Measurements from ENCODE around the gene MEIOSIN.
A peak's percentile ranks its signal among the peaks of the same experiment; 100 is the strongest.

Gene MEIOSIN

GRCh38 chr19:45794627-45795026, 61.4 kb downstream of the MEIOSIN start:
- TF ChIP-seq ZBTB7A (IDR thresholded peaks at IDR 0.05; ENCODE audit: low read depth), result no peak
- no peak for TF ChIP-seq RAD21 (IDR thresholded peaks at IDR 0.05; ENCODE audit: low read depth)
- TF ChIP-seq NFIC (IDR thresholded peaks at IDR 0.05), result no peak
- no peak for TF ChIP-seq YY1 (IDR thresholded peaks at IDR 0.05; ENCODE audit: low read depth)
- no peak for TF ChIP-seq EGR1 (IDR thresholded peaks at IDR 0.05)
- TF ChIP-seq FOXM1 (IDR thresholded peaks at IDR 0.05; ENCODE audit: borderline replicate concordance, low read depth), result no peak
- no peak for TF ChIP-seq TEAD4 (IDR thresholded peaks at IDR 0.05)
- no peak for TF ChIP-seq MAX (IDR thresholded peaks at IDR 0.05)
- TF ChIP-seq REST (IDR thresholded peaks at IDR 0.05; ENCODE audit: low read depth), result no peak
- no peak for TF ChIP-seq CEBPB (IDR thresholded peaks at IDR 0.05)
- TF ChIP-seq USF1 (IDR thresholded peaks at IDR 0.05), result no peak
- TF ChIP-seq TAF1 (IDR thresholded peaks at IDR 0.05; ENCODE audit: low read depth), result no peak

GRCh38 chr19:45798995-45799517, 65.8 kb downstream of the MEIOSIN start:
- TF ChIP-seq TEAD4 (IDR thresholded peaks at IDR 0.05) (no peak), REST (IDR thresholded peaks at IDR 0.05; ENCODE audit: low read depth) (no peak), RAD21 (IDR thresholded peaks at IDR 0.05; ENCODE audit: low read depth) (peak; percentile 55), CEBPB (IDR thresholded peaks at IDR 0.05) (peak; percentile 7; the same call in 1 of the 2 replicates), EP300 (IDR thresholded peaks at IDR 0.05; ENCODE audit: borderline replicate concordance) (no peak)

GRCh38 chr19:45799541-45799940, 66.3 kb downstream of the MEIOSIN start:
- TF ChIP-seq MAX (IDR thresholded peaks at IDR 0.05) (peak; percentile 60), EP300 (IDR thresholded peaks at IDR 0.05; ENCODE audit: borderline replicate concordance) (peak; percentile 28; the same call in 1 of the 2 replicates)

GRCh38 chr19:45800070-45800553, 66.9 kb downstream of the MEIOSIN start:
- TF ChIP-seq USF1 (IDR thresholded peaks at IDR 0.05) (no peak), CREB1 (IDR thresholded peaks at IDR 0.05; ENCODE audit: low read depth) (no peak), EGR1 (IDR thresholded peaks at IDR 0.05) (no peak), YY1 (IDR thresholded peaks at IDR 0.05; ENCODE audit: low read depth) (no peak), CEBPB (IDR thresholded peaks at IDR 0.05) (no peak), ZBTB7A (IDR thresholded peaks at IDR 0.05; ENCODE audit: low read depth) (no peak), RAD21 (IDR thresholded peaks at IDR 0.05; ENCODE audit: low read depth) (no peak), TEAD4 (IDR thresholded peaks at IDR 0.05) (no peak), REST (IDR thresholded peaks at IDR 0.05; ENCODE audit: low read depth) (no peak), EP300 (IDR thresholded peaks at IDR 0.05; ENCODE audit: borderline replicate concordance) (no peak), TCF12 (IDR thresholded peaks at IDR 0.05; ENCODE audit: low read depth) (no peak)

- TF ChIP-seq FOXM1 (IDR thresholded peaks at IDR 0.05; ENCODE audit: borderline replicate concordance, low read depth), result no peak
- no peak for TF ChIP-seq CREB1 (IDR thresholded peaks at IDR 0.05; ENCODE audit: low read depth)
- TF ChIP-seq USF1 (IDR thresholded peaks at IDR 0.05), result no peak
- TF ChIP-seq EGR1 (IDR thresholded peaks at IDR 0.05), result no peak
- TF ChIP-seq EP300 (IDR thresholded peaks at IDR 0.05; ENCODE audit: borderline replicate concordance), result no peak
- no peak for TF ChIP-seq NFIC (IDR thresholded peaks at IDR 0.05)
- no peak for TF ChIP-seq TEAD4 (IDR thresholded peaks at IDR 0.05)
- TF ChIP-seq TCF12 (IDR thresholded peaks at IDR 0.05; ENCODE audit: low read depth), result no peak
- TF ChIP-seq RAD21 (IDR thresholded peaks at IDR 0.05; ENCODE audit: low read depth), result no peak
- TF ChIP-seq TAF1 (IDR thresholded peaks at IDR 0.05; ENCODE audit: low read depth), result no peak
- no peak for TF ChIP-seq YY1 (IDR thresholded peaks at IDR 0.05; ENCODE audit: low read depth)
- no peak for TF ChIP-seq CEBPB (IDR thresholded peaks at IDR 0.05)
- no peak for TF ChIP-seq ZBTB7A (IDR thresholded peaks at IDR 0.05; ENCODE audit: low read depth)
- TF ChIP-seq REST (IDR thresholded peaks at IDR 0.05; ENCODE audit: low read depth), result no peak
- TF ChIP-seq MAX (IDR thresholded peaks at IDR 0.05), result no peak
Measured at GRCh38 chr19:45801603-45802175, 68.5 kb downstream of the MEIOSIN start.
